Dedifferentiated amniotic fluid mesenchymal stem cell (primary cell): ENCODE measurements around the gene CD276.
"Not testable (repeated sequence)": the region's sequence is repeated elsewhere in the genome, so short reads cannot be mapped to it uniquely, and the experiment has no call there.

Source experiments
- DNase-seq: peaks from one replicate; pipeline ENCODE4 v3.0.0-alpha.2; 2016; ENCODE audit errors: extremely low spot score

Gene CD276

GRCh38 chr15:73709686-73710085 is 25.5 kb downstream of the CD276 start:
- DNase-seq = no peak

GRCh38 chr15:73710321-73710720 is 26.1 kb downstream of the CD276 start:
- DNase-seq = no peak

- no peak for DNase-seq
Observed at GRCh38 chr15:73711526-73711925, 27.3 kb downstream of the CD276 start.

GRCh38 chr15:73712107-73712506 is 27.9 kb downstream of the CD276 start:
- no peak for DNase-seq

- no peak for DNase-seq
Observed at GRCh38 chr15:73714695-73715301, 30.6 kb downstream of the CD276 start.

GRCh38 chr15:73715417-73715816 is 31.2 kb downstream of the CD276 start:
- no peak for DNase-seq

GRCh38 chr15:73716417-73716816 is 32.2 kb downstream of the CD276 start:
- DNase-seq = no peak

- DNase-seq = no peak
Observed at GRCh38 chr15:73717206-73717605, 33.0 kb downstream of the CD276 start.

GRCh38 chr15:73717802-73718201 is 33.6 kb downstream of the CD276 start:
- DNase-seq = no peak

- DNase-seq = no peak
Observed at GRCh38 chr15:73718694-73719093, 34.5 kb downstream of the CD276 start.

GRCh38 chr15:73722425-73722824 is 38.2 kb downstream of the CD276 start:
- no peak for DNase-seq

GRCh38 chr15:73723191-73723590 is 39.0 kb downstream of the CD276 start:
- DNase-seq = no peak

GRCh38 chr15:73724212-73724611 is 40.0 kb downstream of the CD276 start:
- DNase-seq = no peak

- no peak for DNase-seq
Observed at GRCh38 chr15:73727330-73727976, 43.3 kb downstream of the CD276 start.

GRCh38 chr15:73732051-73732450 is 47.9 kb downstream of the CD276 start:
- DNase-seq = not testable (repeated sequence)

GRCh38 chr15:73732930-73733329 is 48.7 kb downstream of the CD276 start:
- DNase-seq = no peak

- no peak for DNase-seq
Observed at GRCh38 chr15:73737535-73737934, 53.4 kb downstream of the CD276 start.

GRCh38 chr15:73740152-73741048 is 56.2 kb downstream of the CD276 start:
- no peak for DNase-seq

GRCh38 chr15:73741321-73741836 is 57.2 kb downstream of the CD276 start:
- DNase-seq = no peak

- no peak for DNase-seq
Observed at GRCh38 chr15:73744293-73744692, 60.1 kb downstream of the CD276 start.

GRCh38 chr15:73745073-73745472 is 60.9 kb downstream of the CD276 start:
- DNase-seq = no peak

- no peak for DNase-seq
Observed at GRCh38 chr15:73746261-73746660, 62.1 kb downstream of the CD276 start.

- DNase-seq = no peak
Observed at GRCh38 chr15:73746883-73747282, 62.7 kb downstream of the CD276 start.
